HUES6 (cell line): ENCODE measurements around the gene CDH8.

Experiments
- H3K27ac ChIP-seq: 2 replicates; pipeline ENCODE4 v1.7.0; 2013; ENCODE audit warnings: low read depth, mild to moderate bottlenecking, low read length, inconsistent platforms
- H3K27me3 ChIP-seq: 2 replicates; pipeline ENCODE4 v1.6.1; 2013; ENCODE audit warnings: low read length; ENCODE audit not compliant: control insufficient read depth, insufficient read depth
- H3K36me3 ChIP-seq: 2 replicates; pipeline ENCODE4 v1.6.1; 2013; ENCODE audit warnings: low read length; ENCODE audit not compliant: control insufficient read depth, insufficient read depth
- H3K4me1 ChIP-seq: 2 replicates; pipeline ENCODE4 v1.6.1; 2013; ENCODE audit warnings: low read length; ENCODE audit not compliant: control insufficient read depth, insufficient read depth
- H3K4me3 ChIP-seq: 2 replicates; pipeline ENCODE4 v1.5.1; 2013; ENCODE audit warnings: low read depth, low read length
- H3K9ac ChIP-seq: one replicate; pipeline ENCODE4 v1.6.1; 2013; ENCODE audit warnings: mild to moderate bottlenecking, low read length
- H3K9me3 ChIP-seq: 2 replicates; pipeline ENCODE4 v1.6.1; 2013; ENCODE audit warnings: low read depth, low read length; ENCODE audit not compliant: control insufficient read depth, insufficient read depth

Gene CDH8

DNA sequence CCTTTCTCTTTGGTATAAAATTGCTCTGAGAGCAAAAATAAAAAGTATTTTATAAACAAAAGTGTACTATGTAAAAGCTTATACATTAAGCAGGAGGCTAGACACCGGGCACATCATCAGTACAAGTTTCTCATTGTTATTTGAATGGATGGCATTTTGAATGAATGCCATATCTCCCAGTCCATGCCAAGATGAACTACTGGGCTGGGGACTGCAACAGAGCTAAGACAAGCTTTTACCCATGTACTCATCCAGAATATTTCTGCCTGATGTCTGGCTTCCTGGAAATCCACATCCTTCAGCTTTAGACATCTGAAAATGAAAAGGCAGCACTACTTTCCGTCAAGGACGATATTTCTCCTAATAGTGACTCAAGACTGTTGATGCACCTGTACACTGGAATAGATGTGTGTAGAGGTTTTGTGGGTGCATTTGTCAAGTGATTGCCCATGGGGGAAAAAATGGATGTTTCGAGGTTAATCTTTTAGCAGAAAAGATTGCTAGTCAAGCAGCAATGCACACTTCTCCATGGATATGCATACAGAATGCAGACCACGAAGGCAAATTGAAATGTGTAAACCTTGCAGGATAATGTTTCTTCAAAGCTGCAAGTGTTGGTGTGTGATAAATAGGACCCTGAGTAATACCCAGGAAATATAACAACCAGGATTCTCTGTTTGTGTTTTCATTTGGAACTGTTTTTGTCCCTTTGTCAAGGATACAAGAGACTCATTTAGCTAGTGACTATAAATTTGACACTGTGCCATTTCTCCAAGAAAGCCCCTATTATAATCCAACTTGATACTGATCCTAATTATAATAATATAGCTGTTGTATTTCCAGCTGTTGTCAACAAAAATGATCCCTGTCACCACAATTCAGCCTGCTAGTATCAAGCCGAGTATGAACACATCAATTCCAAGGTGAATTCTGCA lies 173.8 kb downstream of the CDH8 start:
- Histone ChIP-seq H3K9me3 (peaks cover 2% of the 10 kb centered on the region; the same call in 1 of the 2 replicates), H3K9ac (no peak overlapping the region), H3K4me3 (no peak overlapping the region), H3K36me3 (no peaks in the 10 kb centered on the region), H3K4me1 (peaks cover 36% of the 10 kb centered on the region; the same call in 1 of the 2 replicates), H3K27ac (no peak overlapping the region), H3K27me3 (no peaks in the 10 kb centered on the region)

- H3K9me3 ChIP-seq: peaks cover 2% of the 10 kb centered on the region; the same call in 1 of the 2 replicates
- no peak overlapping the region for H3K4me3 ChIP-seq
- H3K27me3 ChIP-seq: no peaks in the 10 kb centered on the region
- H3K27ac ChIP-seq: no peak overlapping the region
- H3K36me3 ChIP-seq: no peaks in the 10 kb centered on the region
- H3K9ac ChIP-seq: no peak overlapping the region
- peaks cover 32% of the 10 kb centered on the region; the same call in 1 of the 2 replicates for H3K4me1 ChIP-seq
Observed at GRCh38 chr16:61858988-61859387, 177.2 kb downstream of the CDH8 start.

GRCh38 chr16:61842666-61843065 lies 193.6 kb downstream of the CDH8 start:
- no peak overlapping the region for H3K9ac ChIP-seq
- no peaks in the 10 kb centered on the region for H3K27me3 ChIP-seq
- no peak overlapping the region for H3K4me3 ChIP-seq

DNA sequence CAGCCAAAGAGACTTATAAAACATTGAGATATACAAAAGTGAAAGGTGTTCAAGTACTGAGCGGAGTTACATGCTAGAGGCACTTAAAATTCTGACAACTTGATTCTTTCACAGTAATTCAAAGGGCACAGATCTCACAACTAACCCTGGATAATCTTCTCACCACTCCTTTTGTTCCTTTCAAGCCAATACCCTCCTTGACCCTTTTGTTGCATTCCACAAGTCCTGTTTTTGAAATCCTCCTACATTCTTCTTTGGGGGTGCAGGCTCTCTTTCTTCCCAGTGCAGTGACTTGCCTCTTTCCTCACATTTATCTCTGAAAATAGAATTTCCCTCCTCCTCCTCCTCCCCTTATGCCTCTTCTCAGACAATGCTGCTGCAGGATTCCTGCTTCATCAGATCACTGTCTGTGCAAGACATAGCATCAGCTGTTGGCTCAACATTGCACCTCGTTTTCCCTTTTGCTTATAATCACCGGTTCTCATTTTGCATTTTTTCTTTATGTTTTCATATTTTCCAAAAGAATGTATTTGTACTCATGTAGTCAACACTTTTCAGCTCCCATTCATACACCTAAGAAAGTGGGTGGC lies 199.3 kb downstream of the CDH8 start:
- Histone ChIP-seq H3K4me1 (peaks cover 22% of the 10 kb centered on the region), H3K27me3 (no peaks in the 10 kb centered on the region), H3K27ac (no peak overlapping the region), H3K36me3 (no peaks in the 10 kb centered on the region), H3K4me3 (no peak overlapping the region), H3K9me3 (no peaks in the 10 kb centered on the region), H3K9ac (no peak overlapping the region)

More at GRCh38 chr16:61842666-61843065, 193.6 kb downstream of the CDH8 start:
- no peaks in the 10 kb centered on the region for H3K9me3 ChIP-seq
- H3K36me3 ChIP-seq: no peaks in the 10 kb centered on the region
- H3K27ac ChIP-seq: no peak overlapping the region
- peaks cover 11% of the 10 kb centered on the region for H3K4me1 ChIP-seq

DNA sequence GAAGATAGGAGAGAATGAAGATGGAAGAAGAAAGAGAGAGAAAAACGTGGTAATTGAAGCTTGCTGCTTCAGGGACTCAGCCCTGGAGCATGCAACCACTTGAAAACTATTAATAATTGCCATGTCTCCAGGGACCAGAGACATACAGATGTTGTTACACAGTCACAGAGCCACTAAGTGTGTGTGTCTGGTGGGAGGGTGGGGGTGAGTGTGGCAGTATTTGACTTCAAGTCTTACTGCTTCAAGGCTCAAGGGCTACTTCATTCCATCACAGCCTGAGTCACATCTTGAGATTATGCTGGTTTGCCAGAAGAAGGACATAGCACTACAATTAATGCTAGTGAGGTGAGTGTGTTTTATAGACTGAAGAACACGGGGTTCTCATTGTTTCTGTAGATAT lies 202.2 kb downstream of the CDH8 start:
- Histone ChIP-seq H3K9ac (no peak overlapping the region), H3K4me1 (peaks cover 22% of the 10 kb centered on the region), H3K36me3 (no peaks in the 10 kb centered on the region), H3K4me3 (no peak overlapping the region), H3K9me3 (no peaks in the 10 kb centered on the region), H3K27ac (no peak overlapping the region), H3K27me3 (no peaks in the 10 kb centered on the region)

- Histone ChIP-seq H3K9me3 (no peaks in the 10 kb centered on the region), H3K4me3 (no peak overlapping the region), H3K4me1 (0 out of 2 replicates have a peak, but pooled peaks cover 5% of the 10 kb centered on the region), H3K27me3 (no peaks in the 10 kb centered on the region), H3K27ac (no peak overlapping the region), H3K36me3 (no peaks in the 10 kb centered on the region), H3K9ac (no peak overlapping the region)
Observed at GRCh38 chr16:61831351-61831917, 204.8 kb downstream of the CDH8 start.

DNA sequence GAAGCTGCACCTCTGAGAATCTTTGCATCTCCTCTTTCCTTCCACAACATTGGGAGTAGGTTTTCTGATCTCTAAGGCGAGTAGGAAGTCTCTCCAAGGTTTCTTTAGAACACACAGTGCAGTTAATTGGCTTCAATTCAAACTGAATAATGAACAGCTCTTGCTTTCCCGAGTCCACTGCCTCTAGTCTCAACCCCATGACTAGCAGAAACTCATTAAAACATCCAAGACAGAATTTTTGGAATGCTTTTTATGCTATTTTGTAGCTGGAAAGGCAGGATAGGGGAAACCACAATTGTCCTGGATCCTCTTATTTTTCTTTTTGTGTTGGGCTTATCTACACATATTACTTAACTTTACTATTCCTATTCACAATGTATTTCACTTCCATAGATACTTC lies 206.6 kb downstream of the CDH8 start:
- H3K9ac ChIP-seq: no peak overlapping the region
- no peak overlapping the region for H3K27ac ChIP-seq
- H3K4me3 ChIP-seq: no peak overlapping the region
- no peaks in the 10 kb centered on the region for H3K9me3 ChIP-seq
- peaks cover 5% of the 10 kb centered on the region; the same call in 1 of the 2 replicates for H3K4me1 ChIP-seq
- no peaks in the 10 kb centered on the region for H3K36me3 ChIP-seq
- no peaks in the 10 kb centered on the region for H3K27me3 ChIP-seq

DNA sequence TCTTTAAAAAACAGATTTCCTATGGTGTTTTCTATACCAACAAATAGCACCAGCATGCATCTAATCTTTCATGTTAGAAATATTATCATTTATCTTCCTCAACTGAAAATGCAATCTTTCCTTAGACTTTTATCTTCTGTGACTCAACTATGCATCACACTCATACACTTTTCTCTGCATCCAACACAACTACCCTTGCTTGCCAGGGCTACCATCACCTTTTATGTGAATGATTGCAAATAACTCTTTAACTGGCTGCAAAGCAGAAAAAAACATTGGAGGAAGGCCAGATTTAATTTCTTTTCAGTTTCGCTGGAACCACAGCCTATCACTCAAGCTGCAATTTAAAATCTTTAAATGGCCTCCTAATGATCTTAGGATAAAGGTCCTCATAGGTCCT lies 212.9 kb downstream of the CDH8 start:
- Histone ChIP-seq H3K9ac (no peak overlapping the region), H3K36me3 (no peaks in the 10 kb centered on the region; the same call in 1 of the 2 replicates), H3K4me3 (no peak overlapping the region), H3K4me1 (peaks cover 5% of the 10 kb centered on the region; the same call in 1 of the 2 replicates), H3K9me3 (no peaks in the 10 kb centered on the region), H3K27ac (no peak overlapping the region), H3K27me3 (no peaks in the 10 kb centered on the region)

GRCh38 chr16:61820820-61821219 lies 215.4 kb downstream of the CDH8 start:
- Histone ChIP-seq H3K4me3 (no peak overlapping the region), H3K9me3 (no peaks in the 10 kb centered on the region), H3K36me3 (no peaks in the 10 kb centered on the region; the same call in 1 of the 2 replicates), H3K27ac (no peak overlapping the region), H3K4me1 (no peaks in the 10 kb centered on the region; the same call in 1 of the 2 replicates), H3K27me3 (no peaks in the 10 kb centered on the region), H3K9ac (no peak overlapping the region)

DNA sequence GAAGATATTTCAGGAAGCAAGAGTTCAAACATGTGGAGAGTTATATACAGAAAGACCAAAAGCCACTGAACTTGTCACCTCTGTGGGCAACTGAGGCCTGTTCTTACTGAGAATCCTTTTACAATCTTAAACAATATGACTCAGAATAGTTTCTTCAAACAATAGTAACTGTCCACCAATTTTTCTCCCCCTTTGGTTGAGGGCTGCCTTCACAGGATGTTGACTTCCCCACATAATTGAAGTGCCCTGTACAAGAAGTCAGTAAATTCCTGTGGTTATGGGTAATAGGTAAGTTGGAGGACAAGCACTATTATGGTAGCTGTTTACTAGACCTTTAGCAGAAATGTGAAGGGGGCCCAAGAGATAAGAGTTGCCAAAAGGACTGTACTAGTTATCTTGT lies 215.8 kb downstream of the CDH8 start:
- Histone ChIP-seq H3K27ac (no peak overlapping the region), H3K9ac (no peak overlapping the region), H3K4me1 (no peaks in the 10 kb centered on the region; the same call in 1 of the 2 replicates), H3K9me3 (no peaks in the 10 kb centered on the region), H3K27me3 (no peaks in the 10 kb centered on the region), H3K36me3 (no peaks in the 10 kb centered on the region; the same call in 1 of the 2 replicates), H3K4me3 (no peak overlapping the region)

- Histone ChIP-seq H3K27me3 (no peaks in the 10 kb centered on the region), H3K9ac (no peak overlapping the region), H3K4me1 (no peaks in the 10 kb centered on the region), H3K27ac (no peak overlapping the region), H3K9me3 (no peaks in the 10 kb centered on the region), H3K36me3 (no peaks in the 10 kb centered on the region; the same call in 1 of the 2 replicates), H3K4me3 (no peak overlapping the region)
Observed at GRCh38 chr16:61818850-61819249, 217.4 kb downstream of the CDH8 start.
